PC-3 (cell line): ENCODE results near the gene TEX30. TPM values are rescaled to one million over a fixed set of nuclear protein-coding genes. Genes with fewer than 3 reads are reported as not detected.
A peak's percentile ranks its signal among the peaks of the same experiment; 100 is the strongest.

Experiments
- ATAC-seq: fragments of 200-7000 bp; cut with Tn5 transposase; 2 replicates; pipeline ENCODE4 v1.9.1; 2020; ENCODE audit warnings: mild to moderate bottlenecking, moderate library complexity
- BruUV-seq: library from RNA; stranded (reverse); fragments of 400-500 nt; replicated peaks from 2 replicates; lab custom pipeline; 2021; lab: Mats Ljungman, UMichigan
- CTCF ChIA-PET: fragments of 300-600 bp; sonication (Branson Sonifier 250); formaldehyde crosslinking; loops from one replicate; lab custom pipeline; 2022; ENCODE audit warnings: antibody characterized with exemption; lab: Charles Lee
- POLR2A ChIA-PET: fragments of 300-600 bp; sonication (Branson Sonifier 250); formaldehyde crosslinking; loops from one replicate; lab custom pipeline; 2022; ENCODE audit warnings: antibody characterized with exemption; ENCODE audit not compliant: unreplicated experiment; lab: Charles Lee
- DNase-seq: peaks from one replicate; pipeline ENCODE4 v3.0.0-alpha.2; 2015
- H2AFZ ChIP-seq: fragments of 300-600 bp; sonication (generic); 2 replicates; pipeline ENCODE4 v1.6.0; 2016; ENCODE audit warnings: antibody characterized with exemption, low read length
- H3F3A ChIP-seq: fragments of 300-600 bp; sonication (generic); one replicate; pipeline ENCODE4 v1.6.0; 2017; ENCODE audit warnings: antibody characterized with exemption, low read length, control low read depth, mild to moderate bottlenecking; ENCODE audit not compliant: unreplicated experiment
- H3K27ac ChIP-seq: fragments of 300-600 bp; sonication (generic); 2 replicates; pipeline ENCODE4 v1.5.1; 2016; ENCODE audit warnings: mild to moderate bottlenecking, low read length
- H3K27me3 ChIP-seq: fragments of 300-600 bp; sonication (generic); 2 replicates; pipeline ENCODE4 v1.6.1; 2016; ENCODE audit warnings: low read length, mixed read lengths
- H3K36me3 ChIP-seq: fragments of 300-600 bp; sonication (generic); 2 replicates; pipeline ENCODE4 v1.6.1; 2016; ENCODE audit warnings: low read depth, mixed run types, low read length, mixed read lengths
- H3K4me1 ChIP-seq: fragments of 300-600 bp; sonication (generic); 2 replicates; pipeline ENCODE4 v1.5.1; 2016; ENCODE audit warnings: low read length; ENCODE audit not compliant: insufficient read depth
- H3K4me2 ChIP-seq: fragments of 300-600 bp; sonication (generic); 2 replicates; pipeline ENCODE4 v1.6.0; 2016; ENCODE audit warnings: low read length
- H3K4me3 ChIP-seq: fragments of 300-600 bp; sonication (generic); 2 replicates; pipeline ENCODE4 v1.5.1; 2016; ENCODE audit warnings: mild to moderate bottlenecking, low read length, mixed read lengths
- H3K79me2 ChIP-seq: fragments of 300-600 bp; sonication (generic); 2 replicates; pipeline ENCODE4 v1.6.1; 2017; ENCODE audit warnings: low read length, mixed read lengths
- H3K9ac ChIP-seq: fragments of 300-600 bp; sonication (generic); 2 replicates; pipeline ENCODE4 v1.6.0; 2016; ENCODE audit warnings: mild to moderate bottlenecking, low read length
- H3K9me2 ChIP-seq: fragments of 300-600 bp; sonication (generic); replicated peaks from 2 replicates; pipeline ENCODE4 v1.6.1; 2016; ENCODE audit warnings: mixed run types, low read length, mixed read lengths
- H3K9me3 ChIP-seq: fragments of 300-600 bp; sonication (generic); 2 replicates; pipeline ENCODE4 v1.6.1; 2016; ENCODE audit warnings: low read length, mixed read lengths
- H4K20me1 ChIP-seq: fragments of 300-600 bp; sonication (generic); 2 replicates; pipeline ENCODE4 v1.6.1; 2016; ENCODE audit warnings: low read length, mixed read lengths
- CTCF ChIP-seq: fragments of 300-600 bp; sonication (generic); conservative IDR thresholded peaks from 2 replicates; pipeline ENCODE4 v1.5.1; 2017; ENCODE audit warnings: antibody characterized with exemption, low read depth, mild to moderate bottlenecking, low read length
- EZH2 ChIP-seq: fragments of 300-600 bp; sonication (generic); IDR thresholded peaks from one replicate; pipeline ENCODE4 v1.6.1; 2017; ENCODE audit warnings: antibody characterized with exemption, mild to moderate bottlenecking, low read length; ENCODE audit not compliant: unreplicated experiment
- EZH2phosphoT487 ChIP-seq: fragments of 300-600 bp; sonication (generic); IDR thresholded peaks from 2 replicates; pipeline ENCODE4 v1.6.1; 2018; ENCODE audit warnings: mild to moderate bottlenecking, antibody characterized with exemption, low read length, borderline replicate concordance
- intact Hi-C: fragments of 100-400 bp; cut with micrococcal nuclease; formaldehyde crosslinking; loops from 2 replicates; pipeline ENCODE4 v1.9.0; 2023
- total RNA-seq: library from RNA; depleted of rRNA; stranded (reverse); fragments of >200 nt; gene quantifications from 2 replicates; pipeline ENCODE4 v1.2.3, GENCODE V29; 2014

TEX30 gene
- total RNA-seq, 1 experiment from 2014 or later, result 16.7 TPM

GRCh38 chr13:102807699-102808098 lies 34.1 kb upstream of the TEX30 start:
- H3K9me2 ChIP-seq, result no peaks in the 10 kb centered on the region
- no TSS peak for BruUV-seq
- no peaks in the 10 kb centered on the region for H4K20me1 ChIP-seq
- no peaks in the 10 kb centered on the region for H3K27me3 ChIP-seq
- TF ChIP-seq EZH2 (no peak), CTCF (no peak), EZH2phosphoT487 (no peak)
- ChIA-PET POLR2A (no interaction called here), CTCF (no interaction called here)
- H3F3A ChIP-seq, result no peaks in the 10 kb centered on the region
- no peaks in the 10 kb centered on the region for H3K4me1 ChIP-seq
- no peak overlapping the region for H3K4me2 ChIP-seq
- no peaks in the 10 kb centered on the region for H3K9me3 ChIP-seq
- H2AFZ ChIP-seq, result no peak overlapping the region
- peaks cover 6% of the 10 kb centered on the region; the same call in 1 of the 2 replicates for H3K79me2 ChIP-seq
- intact Hi-C loops, result no loop called here
- DNase-seq, result no peak
- no peak overlapping the region for H3K27ac ChIP-seq
- H3K4me3 ChIP-seq, result no peak overlapping the region
- H3K9ac ChIP-seq, result no peak overlapping the region
- no peak for ATAC-seq
- H3K36me3 ChIP-seq, result no peaks in the 10 kb centered on the region

GRCh38 chr13:102805680-102806079 lies 32.1 kb upstream of the TEX30 start:
- peaks cover 23% of the 10 kb centered on the region for H3K79me2 ChIP-seq
- DNase-seq, result no peak
- H3K4me1 ChIP-seq, result no peaks in the 10 kb centered on the region
- H3K9me2 ChIP-seq, result no peaks in the 10 kb centered on the region
- no peak overlapping the region for H3K9ac ChIP-seq
- no peak for ATAC-seq
- ChIA-PET POLR2A (no interaction called here), CTCF (no interaction called here)
- no peak overlapping the region for H3K4me2 ChIP-seq
- no peaks in the 10 kb centered on the region for H3K36me3 ChIP-seq
- intact Hi-C loops, result no loop called here
- no peak overlapping the region for H3K27ac ChIP-seq
- H3K4me3 ChIP-seq, result no peak overlapping the region
- H2AFZ ChIP-seq, result no peak overlapping the region
- no peaks in the 10 kb centered on the region for H4K20me1 ChIP-seq
- no peaks in the 10 kb centered on the region for H3F3A ChIP-seq
- TF ChIP-seq CTCF (no peak), EZH2phosphoT487 (no peak), EZH2 (no peak)
- no peaks in the 10 kb centered on the region for H3K27me3 ChIP-seq
- no peaks in the 10 kb centered on the region for H3K9me3 ChIP-seq
- no TSS peak for BruUV-seq

GRCh38 chr13:102800145-102801041 lies 26.8 kb upstream of the TEX30 start:
- Histone ChIP-seq H3K27me3 (no peaks in the 10 kb centered on the region), H3K4me3 (peak overlapping the region; percentile 85), H3K4me2 (peak overlapping the region; percentile 96), H3K9me3 (no peaks in the 10 kb centered on the region), H3K4me1 (no peaks in the 10 kb centered on the region), H3F3A (no peaks in the 10 kb centered on the region), H2AFZ (peak overlapping the region; percentile 100), H4K20me1 (no peaks in the 10 kb centered on the region), H3K27ac (no peak overlapping the region), H3K36me3 (no peaks in the 10 kb centered on the region), H3K9ac (peak overlapping the region; percentile 77), H3K79me2 (peaks cover 35% of the 10 kb centered on the region), H3K9me2 (no peaks in the 10 kb centered on the region)
- BruUV-seq, result no TSS peak
- intact Hi-C loops, result loop anchor here (2.0 kb wide), 1 partner anchor 26 kb away; no protein-coding TSS in a partner anchor
- TF ChIP-seq EZH2 (no peak), CTCF (peak; percentile 65)
- ATAC-seq, result peak; percentile 64
- ChIA-PET POLR2A (no interaction called here), CTCF (interaction anchor here (0.5 to 0.7 kb wide), 4 partner anchors 200 to 1231 kb away, joined by 3 to 7 read pairs (median 6); no protein-coding TSS in a partner anchor)
- peak; percentile 72 for DNase-seq
